T-helper 1 cell treated with Interleukin-12 subunit alpha and Interleukin-12 subunit beta and Interleukin-4 antibody, amounts not matched to agents 30 μg/mL and 1 μg/mL, for 36 hours (primary cell): ENCODE data around the gene SLCO3A1.
"Not testable (repeated sequence)": the region's sequence is repeated elsewhere in the genome, so short reads cannot be mapped to it uniquely, and the experiment has no call there.

Source experiments
- H3K27ac Mint-ChIP-seq: one replicate; pipeline ENCODE4 v1.8.0; 2021; ENCODE audit warnings: mild to moderate bottlenecking, mixed read lengths
- H3K27me3 Mint-ChIP-seq: one replicate; pipeline ENCODE4 v1.8.0; 2021; ENCODE audit warnings: low read depth, mixed read lengths
- H3K36me3 Mint-ChIP-seq: one replicate; pipeline ENCODE4 v1.8.0; 2021; ENCODE audit warnings: low read depth, mixed read lengths
- H3K4me1 Mint-ChIP-seq: one replicate; pipeline ENCODE4 v1.8.0; 2021; ENCODE audit warnings: low read depth, mixed read lengths
- H3K4me3 Mint-ChIP-seq: one replicate; pipeline ENCODE4 v1.8.0; 2021; ENCODE audit warnings: mild to moderate bottlenecking, moderate library complexity, mixed read lengths
- H3K9me3 Mint-ChIP-seq: one replicate; pipeline ENCODE4 v1.8.0; 2021; ENCODE audit warnings: mixed read lengths

The SLCO3A1 gene

DNA sequence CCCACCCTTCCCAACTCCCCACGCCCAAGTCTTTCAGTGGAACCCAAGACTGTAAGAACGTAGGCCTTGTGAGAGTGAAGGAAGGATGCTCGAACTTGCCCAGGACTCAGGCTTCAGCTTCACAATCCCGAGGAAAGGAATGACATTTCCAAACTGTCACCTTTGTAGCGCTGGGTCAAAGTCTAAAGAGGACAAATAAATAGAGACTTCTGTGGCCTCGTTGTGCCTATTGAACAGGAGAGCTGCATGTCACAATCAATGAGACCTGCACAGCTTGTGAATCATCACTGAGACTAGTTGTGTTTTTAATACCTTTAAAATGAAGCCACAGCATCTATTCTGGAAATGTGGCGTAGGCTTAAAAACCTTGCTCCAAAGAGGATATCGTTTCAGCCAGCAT, 317.4 kb downstream of the SLCO3A1 start:
- Mint-ChIP-seq H3K4me1 (no peaks in the 10 kb centered on the region), H3K4me3 (no peak overlapping the region), H3K36me3 (no peaks in the 10 kb centered on the region), H3K9me3 (no peaks in the 10 kb centered on the region), H3K27ac (no peak overlapping the region), H3K27me3 (no peaks in the 10 kb centered on the region)

DNA sequence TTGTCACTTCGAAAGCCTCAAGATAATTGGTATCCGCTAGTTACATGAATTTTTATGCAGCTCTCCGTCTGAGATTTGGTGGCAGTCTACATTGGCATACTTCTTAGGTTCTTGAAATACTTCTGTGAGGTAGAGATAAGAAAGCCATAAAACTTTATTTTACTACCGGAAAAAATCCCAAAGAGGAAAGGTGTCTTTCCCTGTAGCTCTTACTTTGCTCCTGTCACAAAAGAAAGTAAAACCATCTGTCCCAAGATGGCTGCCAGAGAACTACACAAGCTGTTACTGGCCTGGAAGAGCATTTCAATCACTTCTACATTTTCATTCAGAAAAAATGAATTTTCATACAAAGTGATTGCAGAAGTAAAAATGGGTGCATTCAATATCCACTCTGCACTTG, 325.4 kb downstream of the SLCO3A1 start:
- no peaks in the 10 kb centered on the region for H3K4me1 Mint-ChIP-seq
- no peaks in the 10 kb centered on the region for H3K36me3 Mint-ChIP-seq
- H3K27ac Mint-ChIP-seq: no peak overlapping the region
- no peaks in the 10 kb centered on the region for H3K9me3 Mint-ChIP-seq
- peaks cover 17% of the 10 kb centered on the region for H3K27me3 Mint-ChIP-seq
- H3K4me3 Mint-ChIP-seq: no peak overlapping the region

DNA sequence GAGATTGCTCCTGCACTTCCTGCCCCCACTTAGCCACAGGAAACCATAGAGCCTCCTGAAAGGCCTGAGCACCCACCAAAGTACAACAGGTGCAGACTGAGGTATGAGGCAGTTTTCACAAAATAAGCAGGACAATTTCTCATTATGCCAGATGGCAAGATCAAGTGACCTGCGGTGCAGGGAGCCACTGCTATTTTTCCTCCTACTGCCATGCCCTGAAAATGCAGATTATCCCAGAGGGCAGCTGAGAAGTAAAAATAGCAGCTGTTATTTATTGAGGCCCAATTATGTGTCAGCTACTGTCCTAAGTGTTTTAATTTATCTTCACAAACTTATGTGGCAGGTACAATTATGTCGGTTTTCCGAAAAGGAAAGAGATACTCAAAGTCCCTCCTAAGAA, 330.6 kb downstream of the SLCO3A1 start:
- Mint-ChIP-seq H3K27ac (no peak overlapping the region), H3K9me3 (no peaks in the 10 kb centered on the region), H3K36me3 (no peaks in the 10 kb centered on the region), H3K4me3 (no peak overlapping the region), H3K27me3 (peaks cover 8% of the 10 kb centered on the region), H3K4me1 (no peaks in the 10 kb centered on the region)

DNA sequence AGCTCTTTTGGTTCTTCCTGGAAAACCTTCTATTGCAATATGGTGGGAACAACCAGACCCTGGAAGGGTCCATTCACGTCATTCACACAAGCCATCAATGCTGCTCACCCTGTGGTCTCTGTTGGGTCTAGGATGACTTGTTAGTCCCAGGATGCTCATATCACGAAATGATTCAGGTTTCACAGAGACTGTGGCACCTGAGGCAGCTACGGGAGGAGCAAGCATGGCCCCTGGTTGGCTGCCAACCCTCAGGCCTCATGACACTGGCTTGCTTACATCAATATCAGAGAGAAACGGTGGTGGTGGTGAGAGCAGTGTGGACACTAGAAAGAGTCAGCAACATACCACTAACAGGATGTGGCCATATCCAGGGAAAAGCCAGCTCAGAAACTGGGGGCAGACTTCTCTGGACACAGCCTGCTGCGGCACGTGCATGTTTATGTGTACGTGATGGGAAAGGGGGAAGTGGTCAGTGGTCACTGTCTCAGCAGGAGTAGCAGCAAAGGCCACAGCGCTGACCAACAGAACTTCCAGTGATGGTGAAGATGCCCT, 331.2 kb downstream of the SLCO3A1 start:
- no peaks in the 10 kb centered on the region for H3K9me3 Mint-ChIP-seq
- peaks cover 7% of the 10 kb centered on the region for H3K27me3 Mint-ChIP-seq
- no peaks in the 10 kb centered on the region for H3K36me3 Mint-ChIP-seq
- no peak overlapping the region for H3K4me3 Mint-ChIP-seq
- no peaks in the 10 kb centered on the region for H3K4me1 Mint-ChIP-seq
- no peak overlapping the region for H3K27ac Mint-ChIP-seq

DNA sequence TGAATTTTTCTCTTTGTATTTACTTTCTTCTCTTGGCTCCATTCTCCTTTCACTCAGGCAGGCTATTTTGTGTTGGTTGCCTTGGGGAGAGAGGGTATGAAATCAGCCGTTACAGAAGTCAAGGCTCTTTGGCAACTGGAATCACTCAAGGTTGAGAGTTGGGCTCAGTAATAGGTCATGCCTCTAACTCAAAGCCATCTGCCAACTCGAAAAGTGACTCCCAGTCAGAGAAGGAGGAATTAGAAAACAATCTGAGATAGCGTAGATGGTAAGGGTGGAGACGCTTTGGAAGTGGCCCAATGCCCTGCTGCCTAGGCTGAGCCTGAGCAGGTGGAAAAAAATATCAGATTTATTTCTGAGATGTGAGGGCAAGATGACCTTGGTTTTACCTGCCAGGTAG, 334.5 kb downstream of the SLCO3A1 start:
- no peaks in the 10 kb centered on the region for H3K36me3 Mint-ChIP-seq
- H3K4me3 Mint-ChIP-seq: no peak overlapping the region
- H3K9me3 Mint-ChIP-seq: no peaks in the 10 kb centered on the region
- H3K27ac Mint-ChIP-seq: no peak overlapping the region
- H3K27me3 Mint-ChIP-seq: peaks cover 7% of the 10 kb centered on the region
- H3K4me1 Mint-ChIP-seq: no peaks in the 10 kb centered on the region

DNA sequence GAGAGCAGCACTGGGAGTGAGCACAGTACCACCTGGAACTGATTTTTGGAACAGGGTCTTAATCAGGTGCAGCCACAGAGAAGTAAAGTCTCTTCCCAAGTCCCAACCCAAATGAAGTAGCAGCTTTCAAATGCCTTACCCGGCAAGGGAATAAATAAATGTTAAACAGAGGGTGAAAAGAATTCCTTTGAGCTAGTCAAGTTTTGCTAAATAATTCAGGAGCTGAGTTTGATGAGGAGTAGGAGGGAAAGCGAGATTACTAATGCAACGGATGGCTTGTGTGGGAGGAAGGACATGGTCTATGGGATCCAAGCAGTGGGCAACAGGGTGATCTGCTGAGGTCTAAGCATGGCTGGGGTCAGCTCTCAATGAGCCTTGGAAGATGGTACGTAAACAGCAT, 335.7 kb downstream of the SLCO3A1 start:
- H3K9me3 Mint-ChIP-seq: no peaks in the 10 kb centered on the region
- no peak overlapping the region for H3K4me3 Mint-ChIP-seq
- H3K4me1 Mint-ChIP-seq: no peaks in the 10 kb centered on the region
- H3K27ac Mint-ChIP-seq: no peak overlapping the region
- peaks cover 7% of the 10 kb centered on the region for H3K27me3 Mint-ChIP-seq
- H3K36me3 Mint-ChIP-seq: no peaks in the 10 kb centered on the region

DNA sequence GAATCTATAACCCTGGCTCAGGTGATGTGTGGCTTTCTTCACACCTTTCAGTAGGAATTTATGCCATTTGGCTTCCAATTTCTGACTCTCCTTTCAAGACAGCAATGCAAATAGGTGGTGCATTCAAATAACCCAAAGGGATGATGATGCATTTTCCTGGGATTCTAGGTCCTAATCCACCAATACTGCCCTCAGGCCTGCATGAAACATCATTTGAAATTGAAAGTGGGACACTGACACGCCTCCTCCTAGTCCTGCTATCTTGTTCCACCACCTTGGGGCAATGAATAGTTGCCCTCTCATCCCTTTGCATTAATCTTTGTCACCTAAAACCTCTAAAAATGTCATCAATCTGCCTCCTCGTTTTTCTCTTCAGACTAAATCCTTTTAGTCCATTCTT, 341.7 kb downstream of the SLCO3A1 start:
- Mint-ChIP-seq H3K4me3 (no peak overlapping the region), H3K4me1 (no peaks in the 10 kb centered on the region), H3K27me3 (peaks cover 4% of the 10 kb centered on the region), H3K9me3 (no peaks in the 10 kb centered on the region), H3K36me3 (no peaks in the 10 kb centered on the region), H3K27ac (no peak overlapping the region)

DNA sequence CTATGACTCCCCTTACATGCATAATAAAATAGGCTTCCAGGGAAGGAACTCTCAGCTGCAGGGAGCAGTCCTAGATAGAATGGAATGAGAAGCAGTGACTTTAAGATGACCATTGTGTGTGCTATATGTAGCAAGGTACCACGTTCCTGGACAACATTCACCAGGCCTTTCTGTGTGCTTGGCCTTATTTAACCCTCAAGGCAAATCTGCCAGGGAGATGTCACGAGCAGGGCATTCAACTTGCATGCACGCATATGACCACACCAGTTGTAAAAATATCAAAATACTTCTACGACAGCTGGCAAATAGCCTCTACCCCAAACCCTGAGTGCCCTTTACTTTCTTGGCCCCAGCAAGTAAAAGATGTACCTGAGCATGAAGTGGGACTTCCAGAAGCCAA, 342.8 kb downstream of the SLCO3A1 start:
- Mint-ChIP-seq H3K36me3 (no peaks in the 10 kb centered on the region), H3K4me3 (no peak overlapping the region), H3K27ac (no peak overlapping the region), H3K27me3 (peaks cover 4% of the 10 kb centered on the region), H3K9me3 (no peaks in the 10 kb centered on the region), H3K4me1 (no peaks in the 10 kb centered on the region)

DNA sequence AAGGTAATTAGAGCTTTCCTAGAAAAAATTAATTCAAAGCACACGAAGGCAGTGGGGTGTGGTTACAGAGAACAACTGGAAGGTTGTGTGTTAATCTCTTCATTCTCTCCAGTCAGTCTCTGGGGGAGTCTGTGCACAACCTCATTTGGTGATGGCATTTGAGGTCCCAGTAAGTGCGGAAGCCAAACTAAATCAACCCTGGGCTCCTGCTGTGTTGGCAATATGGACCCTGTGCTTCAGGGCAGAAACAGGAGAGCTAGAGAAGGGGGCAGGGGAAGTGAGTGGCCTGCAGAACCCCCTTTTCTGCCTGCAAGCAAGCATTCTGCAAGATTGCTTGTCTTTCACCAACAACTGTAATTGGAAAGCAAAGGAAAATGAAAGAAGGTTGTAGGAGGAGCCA, 344.2 kb downstream of the SLCO3A1 start:
- Mint-ChIP-seq H3K27me3 (peaks cover 4% of the 10 kb centered on the region), H3K27ac (no peak overlapping the region)

DNA sequence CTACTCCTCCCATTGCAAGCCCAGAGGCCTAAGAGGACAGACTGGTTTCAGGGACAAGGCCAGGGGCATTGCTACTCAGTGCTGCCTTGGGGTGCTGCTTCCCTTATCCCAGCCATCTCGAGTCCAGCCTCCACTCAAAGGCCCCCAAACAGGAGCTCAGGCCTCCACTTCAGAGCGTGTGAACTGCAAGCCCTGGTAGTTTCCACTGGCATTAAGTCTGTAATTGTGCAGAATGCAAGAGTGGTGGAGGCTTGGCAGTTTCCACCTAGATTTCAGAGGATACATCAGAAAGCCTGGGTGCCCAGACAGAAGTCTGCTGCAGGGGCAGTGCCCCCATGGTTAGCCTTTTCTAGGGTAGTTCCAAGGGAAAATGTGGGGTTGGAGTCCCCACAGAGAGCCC, 347.4 kb downstream of the SLCO3A1 start:
- H3K27ac Mint-ChIP-seq: no peak overlapping the region

More for the DNA sequence above, 344.2 kb downstream of the SLCO3A1 start:
- H3K4me1 Mint-ChIP-seq: no peaks in the 10 kb centered on the region
- H3K4me3 Mint-ChIP-seq: no peak overlapping the region
- H3K36me3 Mint-ChIP-seq: no peaks in the 10 kb centered on the region
- H3K9me3 Mint-ChIP-seq: no peaks in the 10 kb centered on the region

DNA sequence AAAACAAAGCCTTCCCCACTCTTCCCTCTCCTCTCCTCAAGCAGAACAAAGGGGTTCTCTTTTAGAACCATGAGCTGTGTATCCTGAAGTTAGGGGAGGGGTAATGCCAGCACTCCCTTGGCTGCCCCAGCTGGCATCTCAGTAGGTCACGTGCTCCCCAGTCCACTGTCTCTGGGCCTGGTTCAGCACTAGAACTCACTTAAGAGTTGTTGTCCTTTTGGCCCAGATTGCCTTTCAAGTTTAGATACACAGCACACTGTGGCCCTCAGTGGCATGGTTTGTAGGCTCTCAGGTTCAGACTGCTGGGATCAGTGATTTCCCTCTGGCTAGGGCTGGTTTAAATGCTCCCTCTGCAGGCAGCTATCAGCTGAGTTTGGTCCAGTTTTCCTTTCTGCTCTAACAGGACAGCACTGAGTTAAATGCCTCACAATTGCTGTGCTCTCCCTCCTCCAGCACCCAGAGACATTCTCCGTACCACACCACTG, 351.8 kb downstream of the SLCO3A1 start:
- Mint-ChIP-seq H3K27me3 (peaks cover 4% of the 10 kb centered on the region), H3K27ac (no peak overlapping the region), H3K9me3 (no peaks in the 10 kb centered on the region), H3K4me1 (no peaks in the 10 kb centered on the region), H3K36me3 (no peaks in the 10 kb centered on the region), H3K4me3 (no peak overlapping the region)

More for the DNA sequence above, 347.4 kb downstream of the SLCO3A1 start:
- Mint-ChIP-seq H3K27me3 (peaks cover 7% of the 10 kb centered on the region), H3K4me3 (no peak overlapping the region), H3K36me3 (no peaks in the 10 kb centered on the region), H3K4me1 (no peaks in the 10 kb centered on the region), H3K9me3 (no peaks in the 10 kb centered on the region)

DNA sequence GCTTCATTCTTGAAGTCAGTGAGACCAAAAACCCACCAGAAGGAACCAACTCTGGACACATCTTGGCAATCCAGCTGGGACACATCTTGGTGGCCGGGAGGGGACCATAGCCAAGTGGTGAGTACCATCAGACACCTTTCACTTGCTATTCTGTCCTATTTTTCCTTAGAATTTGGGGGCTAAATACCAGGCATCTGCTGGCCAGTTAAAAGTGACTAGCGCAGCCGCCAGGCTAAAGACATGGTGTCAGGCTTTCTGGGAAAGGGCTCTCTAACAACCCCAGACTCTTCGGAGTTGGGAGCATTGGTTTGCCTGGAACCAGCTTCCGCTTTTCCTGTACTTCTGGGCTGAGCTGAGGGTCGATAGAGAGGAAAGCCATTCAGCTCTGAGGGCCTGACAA, 354.1 kb downstream of the SLCO3A1 start:
- not testable (repeated sequence) for H3K27ac Mint-ChIP-seq, H3K9me3 Mint-ChIP-seq, H3K27me3 Mint-ChIP-seq, H3K36me3 Mint-ChIP-seq, H3K4me3 Mint-ChIP-seq, H3K4me1 Mint-ChIP-seq
